ENCODE results near the gene ITSN2.
A peak's percentile ranks its signal among the peaks of the same experiment; 100 is the strongest.

The ITSN2 gene

DNA sequence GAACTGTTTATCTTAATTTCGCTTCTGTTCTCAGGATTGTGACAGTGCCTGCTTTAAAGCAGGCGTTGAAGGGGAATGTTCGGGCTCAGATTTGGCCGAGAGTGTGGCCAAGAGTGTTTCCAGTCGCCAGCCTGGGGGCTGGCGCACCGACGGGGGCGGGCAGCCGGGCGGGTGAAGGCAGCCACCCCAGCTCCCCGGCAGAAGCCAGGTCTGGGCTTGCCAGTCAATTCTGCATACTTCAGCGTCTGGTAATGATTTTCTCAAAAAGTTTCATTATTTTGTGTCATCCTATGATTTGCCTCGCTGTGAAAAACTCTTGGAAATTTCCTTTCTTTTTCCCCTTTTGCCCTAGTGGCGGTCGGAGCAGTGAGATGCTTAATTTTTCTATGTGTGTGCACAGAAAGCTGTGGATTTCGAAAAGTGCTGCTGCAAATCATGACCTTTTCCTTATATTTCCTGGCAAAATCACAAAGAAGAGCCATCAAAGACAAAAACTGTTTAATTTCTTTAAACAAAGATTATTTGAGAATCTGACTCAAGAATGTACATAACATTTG, 184.6 kb downstream of the ITSN2 start:
- no peaks in the 10 kb centered on the region for H3K27me3 ChIP-seq (ENCODE audit: insufficient read depth, low read depth)
- no peak overlapping the region for H3K4me2 ChIP-seq
- H3K36me3 ChIP-seq (ENCODE audit: insufficient read depth) = no peaks in the 10 kb centered on the region
- no peaks in the 10 kb centered on the region for H3K79me2 ChIP-seq (ENCODE audit: insufficient read depth, low read depth)
- no peaks in the 10 kb centered on the region for H4K20me1 ChIP-seq (ENCODE audit: insufficient read depth)
- H3K9ac ChIP-seq = no peak overlapping the region
- H2AFZ ChIP-seq (ENCODE audit: low read depth) = no peak overlapping the region
- TF ChIP-seq, protein P1, sequence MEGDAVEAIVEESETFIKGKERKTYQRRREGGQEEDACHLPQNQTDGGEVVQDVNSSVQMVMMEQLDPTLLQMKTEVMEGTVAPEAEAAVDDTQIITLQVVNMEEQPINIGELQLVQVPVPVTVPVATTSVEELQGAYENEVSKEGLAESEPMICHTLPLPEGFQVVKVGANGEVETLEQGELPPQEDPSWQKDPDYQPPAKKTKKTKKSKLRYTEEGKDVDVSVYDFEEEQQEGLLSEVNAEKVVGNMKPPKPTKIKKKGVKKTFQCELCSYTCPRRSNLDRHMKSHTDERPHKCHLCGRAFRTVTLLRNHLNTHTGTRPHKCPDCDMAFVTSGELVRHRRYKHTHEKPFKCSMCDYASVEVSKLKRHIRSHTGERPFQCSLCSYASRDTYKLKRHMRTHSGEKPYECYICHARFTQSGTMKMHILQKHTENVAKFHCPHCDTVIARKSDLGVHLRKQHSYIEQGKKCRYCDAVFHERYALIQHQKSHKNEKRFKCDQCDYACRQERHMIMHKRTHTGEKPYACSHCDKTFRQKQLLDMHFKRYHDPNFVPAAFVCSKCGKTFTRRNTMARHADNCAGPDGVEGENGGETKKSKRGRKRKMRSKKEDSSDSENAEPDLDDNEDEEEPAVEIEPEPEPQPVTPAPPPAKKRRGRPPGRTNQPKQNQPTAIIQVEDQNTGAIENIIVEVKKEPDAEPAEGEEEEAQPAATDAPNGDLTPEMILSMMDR (conservative IDR thresholded peaks at IDR 0.05; ENCODE audit: low read depth, low read length) = no peak
- no peak overlapping the region for H3K4me3 ChIP-seq (IDR thresholded peaks at IDR 0.05; ENCODE audit: insufficient read depth, low read depth, low read length)
- peaks cover 13% of the 10 kb centered on the region for H3K4me1 ChIP-seq (ENCODE audit: low read depth, poor library complexity, severe bottlenecking)
- no peak overlapping the region for H3K27ac ChIP-seq

DNA sequence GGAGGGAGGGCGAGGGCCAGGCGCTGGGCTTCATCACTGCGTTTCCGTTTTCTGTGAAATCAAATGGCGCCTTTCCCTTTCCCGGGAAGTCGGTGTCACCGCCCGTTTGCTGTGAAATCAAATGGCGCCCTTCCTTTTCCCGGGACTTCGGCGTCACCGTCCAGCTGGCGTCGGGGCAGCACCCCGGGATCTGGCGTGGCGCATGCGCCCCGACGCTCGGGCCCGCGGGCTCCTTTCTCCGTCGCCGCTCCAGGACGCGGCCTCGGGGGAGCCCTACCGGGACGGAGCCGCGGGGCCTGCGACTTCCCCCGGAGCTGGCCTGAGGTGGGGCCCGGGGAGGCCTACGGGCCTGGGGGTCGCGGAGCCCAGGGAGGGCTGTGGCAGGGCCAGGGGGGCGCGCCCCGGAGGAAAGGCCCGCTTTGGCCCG, 185.5 kb downstream of the ITSN2 start, which contains the start of gene FAM228A:
Gene FAM228A (plus strand): TSS at position 203 of the 427 bp plus-strand sequence. CDS start 428 bp downstream, outside the sequence.
- Histone ChIP-seq H3K4me2 (no peak within 1 kb of the TSS), H4K20me1 (ENCODE audit: insufficient read depth) (no peaks in the 10 kb centered on the region), H3K4me3 (IDR thresholded peaks at IDR 0.05; ENCODE audit: insufficient read depth, low read depth, low read length) (no peak within 1 kb of the TSS)

DNA sequence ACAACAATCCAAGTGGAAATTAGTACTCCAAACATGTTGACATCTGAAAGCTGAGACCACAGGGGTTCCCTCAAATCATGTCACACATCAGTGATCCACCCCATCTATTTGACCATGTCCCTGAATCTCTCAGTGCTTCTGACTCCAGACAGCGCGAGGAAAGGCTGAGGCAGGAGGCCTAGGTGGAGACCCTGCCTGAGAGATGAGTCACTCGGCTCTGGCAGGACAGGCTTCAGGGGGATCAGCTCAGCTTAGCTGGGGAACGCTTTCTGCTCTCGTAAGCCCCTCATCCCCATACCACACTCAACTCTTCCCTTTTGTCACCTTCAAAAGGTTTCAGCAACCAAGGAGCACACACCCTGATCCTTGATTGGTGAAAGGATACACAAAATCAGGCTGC, 191.3 kb downstream of the ITSN2 start:
- H3K4me1 ChIP-seq (ENCODE audit: low read depth, poor library complexity, severe bottlenecking) = no peaks in the 10 kb centered on the region
- H3K9ac ChIP-seq = no peak overlapping the region
- TF ChIP-seq, protein P1 (conservative IDR thresholded peaks at IDR 0.05; ENCODE audit: low read depth, low read length) = no peak
- no peak overlapping the region for H2AFZ ChIP-seq (ENCODE audit: low read depth)
- H3K36me3 ChIP-seq (ENCODE audit: insufficient read depth) = no peaks in the 10 kb centered on the region
- H3K79me2 ChIP-seq (ENCODE audit: insufficient read depth, low read depth) = no peaks in the 10 kb centered on the region
- H3K27ac ChIP-seq = no peak overlapping the region
- no peak overlapping the region for H3K4me3 ChIP-seq (IDR thresholded peaks at IDR 0.05; ENCODE audit: insufficient read depth, low read depth, low read length)
- H4K20me1 ChIP-seq (ENCODE audit: insufficient read depth) = no peaks in the 10 kb centered on the region
- H3K27me3 ChIP-seq (ENCODE audit: insufficient read depth, low read depth) = no peaks in the 10 kb centered on the region
- H3K4me2 ChIP-seq = no peak overlapping the region

More for the DNA sequence above, 185.5 kb downstream of the ITSN2 start, which contains the start of gene FAM228A:
- Histone ChIP-seq H3K36me3 (ENCODE audit: insufficient read depth) (no peaks in the 10 kb centered on the region), H3K9ac (no peak within 1 kb of the TSS), H3K27me3 (ENCODE audit: insufficient read depth, low read depth) (no peaks in the 10 kb centered on the region), H2AFZ (ENCODE audit: low read depth) (no peak within 1 kb of the TSS), H3K79me2 (ENCODE audit: insufficient read depth, low read depth) (no peaks in the 10 kb centered on the region), H3K27ac (no peak within 1 kb of the TSS), H3K4me1 (ENCODE audit: low read depth, poor library complexity, severe bottlenecking) (peaks cover 13% of the 10 kb centered on the region)
- TF ChIP-seq, protein P1 (conservative IDR thresholded peaks at IDR 0.05; ENCODE audit: low read depth, low read length) = no peak

DNA sequence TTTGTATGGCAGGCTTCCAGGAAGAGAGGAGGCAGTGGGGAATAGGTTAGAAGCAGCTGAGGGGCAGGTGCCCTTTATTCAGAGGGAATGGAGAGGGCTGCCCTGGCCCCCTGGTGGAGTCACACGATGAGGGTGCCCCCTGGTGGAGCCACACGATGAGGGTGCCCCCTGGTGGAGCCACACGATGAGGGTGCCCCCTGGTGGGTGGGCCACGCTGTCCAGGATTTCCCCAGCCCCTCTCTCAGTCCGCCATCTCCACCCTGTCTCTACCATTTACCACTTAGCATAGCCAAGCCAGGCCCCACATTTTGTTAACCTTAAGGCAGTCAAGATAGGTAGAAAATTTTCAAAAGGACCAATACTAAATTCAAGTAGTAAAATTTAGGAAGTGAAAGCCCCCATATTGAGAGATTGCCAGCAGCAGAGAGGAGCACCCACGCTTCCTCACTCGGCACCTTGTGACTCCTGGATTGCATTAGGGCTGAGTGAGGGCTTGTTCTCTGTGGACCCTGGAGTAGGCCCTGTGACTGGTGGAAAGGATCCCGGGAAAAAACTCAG, 195.8 kb downstream of the ITSN2 start:
- no peaks in the 10 kb centered on the region for H3K79me2 ChIP-seq (ENCODE audit: insufficient read depth, low read depth)
- no peak overlapping the region for H3K9ac ChIP-seq
- no peaks in the 10 kb centered on the region for H3K27me3 ChIP-seq (ENCODE audit: insufficient read depth, low read depth)
- no peak overlapping the region for H3K4me2 ChIP-seq
- no peak overlapping the region for H3K4me3 ChIP-seq (IDR thresholded peaks at IDR 0.05; ENCODE audit: insufficient read depth, low read depth, low read length)
- TF ChIP-seq, protein P1 (conservative IDR thresholded peaks at IDR 0.05; ENCODE audit: low read depth, low read length) = peak; percentile 71
- H3K4me1 ChIP-seq (ENCODE audit: low read depth, poor library complexity, severe bottlenecking) = no peaks in the 10 kb centered on the region
- H3K27ac ChIP-seq = no peak overlapping the region
- no peaks in the 10 kb centered on the region for H4K20me1 ChIP-seq (ENCODE audit: insufficient read depth)
- no peaks in the 10 kb centered on the region for H3K36me3 ChIP-seq (ENCODE audit: insufficient read depth)
- no peak overlapping the region for H2AFZ ChIP-seq (ENCODE audit: low read depth)

All from KMS-11 (cell line).